KMS-11 (cell line): ENCODE results near the gene MTUS2.

Experiments used
- H2AFZ ChIP-seq: fragments of 200-600 bp; sonication (generic); 2 replicates; pipeline ENCODE4 v1.6.1; 2016; ENCODE audit warnings: antibody characterized with exemption, mixed run types, low read depth
- H3K27ac ChIP-seq: fragments of 200-600 bp; sonication (generic); 2 replicates; pipeline ENCODE4 v1.6.1; 2016; ENCODE audit warnings: mild to moderate bottlenecking, mixed run types
- H3K27me3 ChIP-seq: fragments of 200-600 bp; sonication (generic); 2 replicates; pipeline ENCODE4 v1.6.1; 2017; ENCODE audit warnings: mild to moderate bottlenecking, low read depth, mixed run types, moderate library complexity; ENCODE audit not compliant: insufficient read depth
- H3K36me3 ChIP-seq: fragments of 200-600 bp; sonication (generic); 2 replicates; pipeline ENCODE4 v1.6.1; 2017; ENCODE audit warnings: mild to moderate bottlenecking, mixed run types; ENCODE audit not compliant: insufficient read depth
- H3K4me1 ChIP-seq: fragments of 200-600 bp; sonication (generic); 2 replicates; pipeline ENCODE4 v1.6.1; 2016; ENCODE audit warnings: mild to moderate bottlenecking, low read depth, mixed run types; ENCODE audit not compliant: poor library complexity, severe bottlenecking
- H3K4me2 ChIP-seq: fragments of 200-600 bp; sonication (generic); 2 replicates; pipeline ENCODE4 v1.7.0; 2016; ENCODE audit warnings: mild to moderate bottlenecking, mixed run types
- H3K4me3 ChIP-seq: fragments of 200-600 bp; sonication (generic); IDR thresholded peaks from 2 replicates; pipeline ENCODE4 v1.6.1; 2017; ENCODE audit warnings: low read depth, low read length, mixed read lengths; ENCODE audit not compliant: insufficient read depth
- H3K79me2 ChIP-seq: fragments of 200-600 bp; sonication (generic); 2 replicates; pipeline ENCODE4 v1.6.1; 2016; ENCODE audit warnings: low read depth, mixed run types; ENCODE audit not compliant: insufficient read depth
- H3K9ac ChIP-seq: fragments of 200-600 bp; sonication (generic); 2 replicates; pipeline ENCODE4 v1.6.1; 2016; ENCODE audit warnings: mild to moderate bottlenecking, mixed run types
- H4K20me1 ChIP-seq: fragments of 200-600 bp; sonication (generic); 2 replicates; pipeline ENCODE4 v1.6.1; 2016; ENCODE audit warnings: mild to moderate bottlenecking, mixed run types; ENCODE audit not compliant: insufficient read depth
- CTCF ChIP-seq: fragments of 200-600 bp; sonication (generic); conservative IDR thresholded peaks from 2 replicates; pipeline ENCODE4 v1.6.1; 2017; ENCODE audit warnings: low read depth, mild to moderate bottlenecking, antibody characterized with exemption, low read length, moderate library complexity, mixed read lengths

MTUS2 gene

GRCh38 chr13:29187584-29187983, 367.4 kb downstream of the MTUS2 start:
- H3K27ac ChIP-seq, result no peak overlapping the region
- no peak overlapping the region for H3K9ac ChIP-seq
- H3K4me2 ChIP-seq, result no peak overlapping the region
- no peaks in the 10 kb centered on the region for H3K27me3 ChIP-seq
- no peaks in the 10 kb centered on the region for H3K36me3 ChIP-seq
- no peaks in the 10 kb centered on the region for H3K4me1 ChIP-seq
- H3K79me2 ChIP-seq, result no peaks in the 10 kb centered on the region
- H3K4me3 ChIP-seq, result no peak overlapping the region
- H4K20me1 ChIP-seq, result no peaks in the 10 kb centered on the region
- H2AFZ ChIP-seq, result no peak overlapping the region
- TF ChIP-seq CTCF, result no peak

GRCh38 chr13:29190298-29190697, 370.2 kb downstream of the MTUS2 start:
- H3K79me2 ChIP-seq, result no peaks in the 10 kb centered on the region
- H3K27me3 ChIP-seq, result no peaks in the 10 kb centered on the region
- H3K27ac ChIP-seq, result no peak overlapping the region
- H3K4me2 ChIP-seq, result no peak overlapping the region
- H2AFZ ChIP-seq, result no peak overlapping the region
- H3K4me3 ChIP-seq, result no peak overlapping the region
- no peak for TF ChIP-seq CTCF
- H3K36me3 ChIP-seq, result no peaks in the 10 kb centered on the region
- no peaks in the 10 kb centered on the region for H4K20me1 ChIP-seq
- no peaks in the 10 kb centered on the region for H3K4me1 ChIP-seq
- H3K9ac ChIP-seq, result no peak overlapping the region

- Histone ChIP-seq H3K36me3 (no peaks in the 10 kb centered on the region), H3K4me3 (no peak overlapping the region), H3K9ac (no peak overlapping the region), H3K27ac (no peak overlapping the region), H4K20me1 (no peaks in the 10 kb centered on the region), H3K4me2 (no peak overlapping the region), H3K79me2 (no peaks in the 10 kb centered on the region), H2AFZ (no peak overlapping the region), H3K27me3 (no peaks in the 10 kb centered on the region), H3K4me1 (no peaks in the 10 kb centered on the region)
- TF ChIP-seq CTCF, result no peak
Observed at GRCh38 chr13:29193083-29193482, 372.9 kb downstream of the MTUS2 start.

- Histone ChIP-seq H2AFZ (no peak overlapping the region), H3K4me2 (no peak overlapping the region), H3K36me3 (no peaks in the 10 kb centered on the region), H3K4me1 (no peaks in the 10 kb centered on the region), H3K27me3 (no peaks in the 10 kb centered on the region), H3K4me3 (no peak overlapping the region), H3K9ac (no peak overlapping the region), H4K20me1 (no peaks in the 10 kb centered on the region), H3K79me2 (no peaks in the 10 kb centered on the region), H3K27ac (no peak overlapping the region)
- TF ChIP-seq CTCF, result no peak
Observed at GRCh38 chr13:29195456-29195855, 375.3 kb downstream of the MTUS2 start.
